ENCODE measurements around the gene MEF2C.

- TF ChIP-seq CTCF (IDR thresholded peaks at IDR 0.05; ENCODE audit: insufficient read depth, low read depth, low read length) (no peak), EZH2 (IDR thresholded peaks at IDR 0.05; ENCODE audit: insufficient read depth, low read length) (no peak)
These were observed 201.7 kb downstream of the MEF2C start for GRCh38 chr5:88681211-88681803.
